ENCODE results near the gene CTR9. TPM values are rescaled to one million over a fixed set of nuclear protein-coding genes. Genes with fewer than 3 reads are reported as not detected.

Gene CTR9
- total and polyA plus RNA-seq, 4 donors = 12.5 to 33.4 (median 19.7) TPM

DNA sequence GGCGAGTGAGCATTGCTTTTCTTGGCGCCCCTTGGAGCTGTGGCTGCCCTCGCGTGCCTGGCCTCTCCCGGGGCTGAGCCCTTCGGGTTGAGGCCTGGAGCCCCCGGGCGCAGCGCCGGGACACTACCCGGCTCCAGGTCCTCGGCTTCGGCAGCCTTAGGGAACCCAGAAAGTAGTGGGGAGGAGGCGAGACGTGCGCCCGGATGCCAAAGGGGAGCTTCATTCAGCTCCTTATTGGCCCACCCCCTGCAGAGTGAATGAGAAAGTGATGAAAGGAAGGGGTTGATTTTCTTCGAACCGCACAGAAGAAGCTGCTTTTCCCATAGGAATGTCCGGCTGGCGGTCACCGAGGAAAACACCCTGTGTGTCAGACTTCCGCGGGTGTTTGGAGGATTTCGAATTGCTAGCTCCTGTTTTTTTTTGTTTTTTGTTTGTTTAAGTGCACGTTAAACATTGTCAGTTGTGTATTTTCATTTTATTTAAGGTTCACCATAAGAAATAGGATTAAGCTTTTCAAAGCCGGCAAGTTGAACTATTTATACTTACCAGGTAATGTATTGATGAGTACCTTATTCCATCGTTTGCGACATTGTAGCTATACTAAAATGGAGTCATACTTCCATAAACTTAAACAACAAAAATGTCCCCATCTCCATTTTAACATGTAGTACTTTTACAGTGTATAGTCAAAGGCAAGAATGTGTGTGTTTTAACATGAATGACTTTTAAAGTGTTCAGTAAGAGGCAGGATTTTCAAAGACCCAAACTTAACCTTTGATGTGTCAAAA is 58.5 kb downstream of the CTR9 start:
- peaks cover 4 to 28% (median 18%) of the 10 kb centered on the region in 4 donors for H3K4me1 ChIP-seq (ENCODE audit: control insufficient read depth in 4 of 4, insufficient read depth in 4 of 4, low read length in 3 of 4)
- TF ChIP-seq EGR1 (IDR thresholded peaks at IDR 0.05; ENCODE audit: low read depth in 2 of 2) = no peak
- peak; percentile 57 for TF ChIP-seq YY1 (IDR thresholded peaks at IDR 0.05)
- no peak for TF ChIP-seq SP1 (IDR thresholded peaks at IDR 0.05)
- peaks cover 11 to 21% (median 18%) of the 10 kb centered on the region in 4 donors for H3K36me3 ChIP-seq (ENCODE audit: control insufficient read depth in 4 of 4, insufficient read depth in 3 of 4, low read depth in 1 of 4, low read length in 3 of 4)
- peak; percentile 64 for DNase-seq (ENCODE audit: low spot score)
- no peaks in the 10 kb centered on the region for H3K27me3 ChIP-seq (ENCODE audit: control insufficient read depth in 4 of 4, insufficient read depth in 4 of 4, low read length in 3 of 4)
- H3K4me3 ChIP-seq (ENCODE audit: low read depth in 1 of 3, low read length in 3 of 3) = peak overlapping the region; percentile 57 to 96 (median 76)
- no peaks in the 10 kb centered on the region for H3K9me3 ChIP-seq (ENCODE audit: control insufficient read depth in 4 of 4, low read length in 3 of 4)
- 2% methylated on average over 29 of the region's 29 CpGs for WGBS
- peak overlapping the region; percentile 77 to 97 for H3K27ac ChIP-seq (ENCODE audit: low read depth in 1 of 2, low read length in 2 of 2)
- peak overlapping the region; percentile 17 to 99 for H3K9ac ChIP-seq (ENCODE audit: low read depth in 1 of 2, low read length in 2 of 2)

DNA sequence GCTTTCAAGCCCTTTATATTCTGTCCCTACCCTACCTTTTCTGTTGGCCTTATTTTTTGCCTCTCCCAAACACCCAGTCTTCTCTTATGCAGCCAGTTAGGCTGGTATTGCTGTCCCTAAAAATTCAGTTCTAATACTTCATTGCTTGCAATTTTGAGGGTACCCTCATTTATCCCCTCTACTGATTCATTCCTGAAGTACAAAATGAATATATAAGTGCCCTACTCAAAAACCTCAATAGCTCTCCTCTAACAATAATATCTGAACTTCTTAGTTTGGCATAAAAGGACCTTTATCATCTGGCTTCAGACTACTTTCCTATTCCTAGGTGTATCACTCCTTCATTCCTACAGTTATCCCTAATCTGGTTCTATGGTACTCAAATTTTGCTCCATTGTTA is 62.9 kb downstream of the CTR9 start:
- Histone ChIP-seq H3K36me3 (ENCODE audit: control insufficient read depth in 4 of 4, insufficient read depth in 3 of 4, low read depth in 1 of 4, low read length in 3 of 4) (no peaks in the 10 kb centered on the region), H3K27ac (ENCODE audit: low read depth in 1 of 2, low read length in 2 of 2) (no peak overlapping the region), H3K27me3 (ENCODE audit: control insufficient read depth in 4 of 4, insufficient read depth in 4 of 4, low read length in 3 of 4) (no peaks in the 10 kb centered on the region), H3K4me3 (ENCODE audit: low read depth in 1 of 3, low read length in 3 of 3) (no peak overlapping the region), H3K4me1 (ENCODE audit: control insufficient read depth in 4 of 4, insufficient read depth in 4 of 4, low read length in 3 of 4) (peaks cover 0 to 12% (median 2%) of the 10 kb centered on the region in 4 donors), H3K9ac (ENCODE audit: low read depth in 1 of 2, low read length in 2 of 2) (no peak overlapping the region), H3K9me3 (ENCODE audit: control insufficient read depth in 4 of 4, low read length in 3 of 4) (no peaks in the 10 kb centered on the region)
- TF ChIP-seq HNF4A (conservative IDR thresholded peaks at IDR 0.05) (no peak), TAF1 (conservative IDR thresholded peaks at IDR 0.05) (no peak), RXRA (IDR thresholded peaks at IDR 0.05) (no peak)
- DNase-seq (ENCODE audit: low spot score) = no peak

DNA sequence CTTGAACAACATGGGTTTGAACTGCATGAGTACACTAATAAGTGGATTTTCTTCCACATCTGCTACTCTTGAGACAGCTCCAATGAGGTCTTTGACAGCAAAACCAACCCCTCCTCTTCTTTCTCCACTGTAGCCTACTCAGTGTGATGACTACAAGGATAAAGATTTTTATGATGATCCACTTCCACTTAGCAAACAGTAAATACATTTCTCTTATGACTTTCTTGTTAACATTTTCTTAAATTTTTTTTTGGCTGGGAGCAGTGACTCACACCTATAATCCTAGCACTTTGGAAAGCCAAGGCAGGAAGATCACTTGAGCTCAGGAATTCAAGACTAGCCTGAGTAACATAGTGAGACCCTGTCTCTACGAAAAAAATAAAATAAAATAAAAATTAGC is 67.5 kb downstream of the CTR9 start:
- Histone ChIP-seq H3K27ac (ENCODE audit: low read depth in 1 of 2, low read length in 2 of 2) (no peak overlapping the region), H3K4me1 (ENCODE audit: control insufficient read depth in 4 of 4, insufficient read depth in 4 of 4, low read length in 3 of 4) (peaks cover 0 to 6% (median 0%) of the 10 kb centered on the region in 4 donors), H3K27me3 (ENCODE audit: control insufficient read depth in 4 of 4, insufficient read depth in 4 of 4, low read length in 3 of 4) (no peaks in the 10 kb centered on the region), H3K9ac (ENCODE audit: low read depth in 1 of 2, low read length in 2 of 2) (no peak overlapping the region), H3K36me3 (ENCODE audit: control insufficient read depth in 4 of 4, insufficient read depth in 3 of 4, low read depth in 1 of 4, low read length in 3 of 4) (no peaks in the 10 kb centered on the region), H3K4me3 (ENCODE audit: low read depth in 1 of 3, low read length in 3 of 3) (no peak overlapping the region), H3K9me3 (ENCODE audit: control insufficient read depth in 4 of 4, low read length in 3 of 4) (no peaks in the 10 kb centered on the region)
- TF ChIP-seq, protein P1, sequence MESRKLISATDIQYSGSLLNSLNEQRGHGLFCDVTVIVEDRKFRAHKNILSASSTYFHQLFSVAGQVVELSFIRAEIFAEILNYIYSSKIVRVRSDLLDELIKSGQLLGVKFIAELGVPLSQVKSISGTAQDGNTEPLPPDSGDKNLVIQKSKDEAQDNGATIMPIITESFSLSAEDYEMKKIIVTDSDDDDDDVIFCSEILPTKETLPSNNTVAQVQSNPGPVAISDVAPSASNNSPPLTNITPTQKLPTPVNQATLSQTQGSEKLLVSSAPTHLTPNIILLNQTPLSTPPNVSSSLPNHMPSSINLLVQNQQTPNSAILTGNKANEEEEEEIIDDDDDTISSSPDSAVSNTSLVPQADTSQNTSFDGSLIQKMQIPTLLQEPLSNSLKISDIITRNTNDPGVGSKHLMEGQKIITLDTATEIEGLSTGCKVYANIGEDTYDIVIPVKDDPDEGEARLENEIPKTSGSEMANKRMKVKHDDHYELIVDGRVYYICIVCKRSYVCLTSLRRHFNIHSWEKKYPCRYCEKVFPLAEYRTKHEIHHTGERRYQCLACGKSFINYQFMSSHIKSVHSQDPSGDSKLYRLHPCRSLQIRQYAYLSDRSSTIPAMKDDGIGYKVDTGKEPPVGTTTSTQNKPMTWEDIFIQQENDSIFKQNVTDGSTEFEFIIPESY (IDR thresholded peaks at IDR 0.05) = no peak
- TF ChIP-seq FOXA2 (IDR thresholded peaks at IDR 0.05) (no peak), JUND (IDR thresholded peaks at IDR 0.05) (no peak), YY1 (IDR thresholded peaks at IDR 0.05) (no peak), FOXA1 (IDR thresholded peaks at IDR 0.05) (no peak), SP1 (IDR thresholded peaks at IDR 0.05) (no peak), NR2F2 (IDR thresholded peaks at IDR 0.05) (no peak), GABPA (IDR thresholded peaks at IDR 0.05 in 1 of 2, conservative IDR thresholded peaks at IDR 0.05 in 1 of 2) (no peak), HNF4G (IDR thresholded peaks at IDR 0.05) (no peak), RAD21 (IDR thresholded peaks at IDR 0.05) (no peak), TAF1 (conservative IDR thresholded peaks at IDR 0.05) (no peak), EGR1 (IDR thresholded peaks at IDR 0.05; ENCODE audit: low read depth in 2 of 2) (no peak), RXRA (IDR thresholded peaks at IDR 0.05) (no peak), HNF4A (conservative IDR thresholded peaks at IDR 0.05) (no peak)
- TF ChIP-seq, protein P2, sequence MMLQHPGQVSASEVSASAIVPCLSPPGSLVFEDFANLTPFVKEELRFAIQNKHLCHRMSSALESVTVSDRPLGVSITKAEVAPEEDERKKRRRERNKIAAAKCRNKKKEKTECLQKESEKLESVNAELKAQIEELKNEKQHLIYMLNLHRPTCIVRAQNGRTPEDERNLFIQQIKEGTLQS (IDR thresholded peaks at IDR 0.05) = no peak
- TF ChIP-seq, protein P3, sequence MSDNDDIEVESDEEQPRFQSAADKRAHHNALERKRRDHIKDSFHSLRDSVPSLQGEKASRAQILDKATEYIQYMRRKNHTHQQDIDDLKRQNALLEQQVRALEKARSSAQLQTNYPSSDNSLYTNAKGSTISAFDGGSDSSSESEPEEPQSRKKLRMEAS (IDR thresholded peaks at IDR 0.05) = no peak
- TF ChIP-seq, protein P4, sequence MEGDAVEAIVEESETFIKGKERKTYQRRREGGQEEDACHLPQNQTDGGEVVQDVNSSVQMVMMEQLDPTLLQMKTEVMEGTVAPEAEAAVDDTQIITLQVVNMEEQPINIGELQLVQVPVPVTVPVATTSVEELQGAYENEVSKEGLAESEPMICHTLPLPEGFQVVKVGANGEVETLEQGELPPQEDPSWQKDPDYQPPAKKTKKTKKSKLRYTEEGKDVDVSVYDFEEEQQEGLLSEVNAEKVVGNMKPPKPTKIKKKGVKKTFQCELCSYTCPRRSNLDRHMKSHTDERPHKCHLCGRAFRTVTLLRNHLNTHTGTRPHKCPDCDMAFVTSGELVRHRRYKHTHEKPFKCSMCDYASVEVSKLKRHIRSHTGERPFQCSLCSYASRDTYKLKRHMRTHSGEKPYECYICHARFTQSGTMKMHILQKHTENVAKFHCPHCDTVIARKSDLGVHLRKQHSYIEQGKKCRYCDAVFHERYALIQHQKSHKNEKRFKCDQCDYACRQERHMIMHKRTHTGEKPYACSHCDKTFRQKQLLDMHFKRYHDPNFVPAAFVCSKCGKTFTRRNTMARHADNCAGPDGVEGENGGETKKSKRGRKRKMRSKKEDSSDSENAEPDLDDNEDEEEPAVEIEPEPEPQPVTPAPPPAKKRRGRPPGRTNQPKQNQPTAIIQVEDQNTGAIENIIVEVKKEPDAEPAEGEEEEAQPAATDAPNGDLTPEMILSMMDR (IDR thresholded peaks at IDR 0.05; ENCODE audit: low read depth, low read length, missing input control) = no peak
- TF ChIP-seq, protein P5, sequence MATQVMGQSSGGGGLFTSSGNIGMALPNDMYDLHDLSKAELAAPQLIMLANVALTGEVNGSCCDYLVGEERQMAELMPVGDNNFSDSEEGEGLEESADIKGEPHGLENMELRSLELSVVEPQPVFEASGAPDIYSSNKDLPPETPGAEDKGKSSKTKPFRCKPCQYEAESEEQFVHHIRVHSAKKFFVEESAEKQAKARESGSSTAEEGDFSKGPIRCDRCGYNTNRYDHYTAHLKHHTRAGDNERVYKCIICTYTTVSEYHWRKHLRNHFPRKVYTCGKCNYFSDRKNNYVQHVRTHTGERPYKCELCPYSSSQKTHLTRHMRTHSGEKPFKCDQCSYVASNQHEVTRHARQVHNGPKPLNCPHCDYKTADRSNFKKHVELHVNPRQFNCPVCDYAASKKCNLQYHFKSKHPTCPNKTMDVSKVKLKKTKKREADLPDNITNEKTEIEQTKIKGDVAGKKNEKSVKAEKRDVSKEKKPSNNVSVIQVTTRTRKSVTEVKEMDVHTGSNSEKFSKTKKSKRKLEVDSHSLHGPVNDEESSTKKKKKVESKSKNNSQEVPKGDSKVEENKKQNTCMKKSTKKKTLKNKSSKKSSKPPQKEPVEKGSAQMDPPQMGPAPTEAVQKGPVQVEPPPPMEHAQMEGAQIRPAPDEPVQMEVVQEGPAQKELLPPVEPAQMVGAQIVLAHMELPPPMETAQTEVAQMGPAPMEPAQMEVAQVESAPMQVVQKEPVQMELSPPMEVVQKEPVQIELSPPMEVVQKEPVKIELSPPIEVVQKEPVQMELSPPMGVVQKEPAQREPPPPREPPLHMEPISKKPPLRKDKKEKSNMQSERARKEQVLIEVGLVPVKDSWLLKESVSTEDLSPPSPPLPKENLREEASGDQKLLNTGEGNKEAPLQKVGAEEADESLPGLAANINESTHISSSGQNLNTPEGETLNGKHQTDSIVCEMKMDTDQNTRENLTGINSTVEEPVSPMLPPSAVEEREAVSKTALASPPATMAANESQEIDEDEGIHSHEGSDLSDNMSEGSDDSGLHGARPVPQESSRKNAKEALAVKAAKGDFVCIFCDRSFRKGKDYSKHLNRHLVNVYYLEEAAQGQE (IDR thresholded peaks at IDR 0.05) = no peak
- WGBS = 89% methylated on average over 1 of the region's 1 CpG
- no peak for DNase-seq (ENCODE audit: low spot score)

Data from liver (tissue), 9 donors.